Urothelium cell line (cell line): ENCODE results near the gene PLCB3.

Experiments
- DNase-seq: peaks from one replicate; pipeline ENCODE4 v3.0.0; 2011; ENCODE audit warnings: low spot score, mixed read lengths
- FAIRE-seq: peaks from 2 replicates; lab custom pipeline; 2011; peaks lifted over from hg19 to GRCh38; lab: Jason Lieb, UNC

PLCB3 gene

GRCh38 chr11:64251016-64251752, at the start of gene PLCB3:
Gene PLCB3, plus strand, starts transcription at chr11:64251530. Its CDS starts 120 bp downstream, at chr11:64251650.
- FAIRE-seq, result no peak

GRCh38 chr11:64201543-64201942, 49.8 kb upstream of the PLCB3 start:
- DNase-seq (no peak), FAIRE-seq (no peak)

More at GRCh38 chr11:64251016-64251752, at the start of gene PLCB3:
- peak; percentile 85 for DNase-seq

GRCh38 chr11:64202992-64203391, 48.3 kb upstream of the PLCB3 start:
- DNase-seq (no peak), FAIRE-seq (no peak)

- no peak for FAIRE-seq
- no peak for DNase-seq
These were observed 47.8 kb upstream of the PLCB3 start for GRCh38 chr11:64203421-64204079.

- DNase-seq (no peak), FAIRE-seq (no peak)
These were observed 47.3 kb upstream of the PLCB3 start for GRCh38 chr11:64204080-64204440.

- FAIRE-seq (no peak), DNase-seq (peak; percentile 82)
These were observed 46.8 kb upstream of the PLCB3 start for GRCh38 chr11:64204464-64204989.

- FAIRE-seq (no peak), DNase-seq (no peak)
These were observed 44.7 kb upstream of the PLCB3 start, which contains the start of gene FERMT3 for GRCh38 chr11:64206457-64207255. Gene FERMT3, plus strand, starts transcription at chr11:64206721. Its CDS starts 644 bp downstream, at chr11:64207365.

GRCh38 chr11:64207256-64208085, 43.9 kb upstream of the PLCB3 start:
- FAIRE-seq, result no peak
- DNase-seq, result no peak

GRCh38 chr11:64208086-64208795, 43.1 kb upstream of the PLCB3 start:
- DNase-seq (no peak), FAIRE-seq (no peak)

- FAIRE-seq, result no peak
These were observed 42.4 kb upstream of the PLCB3 start for GRCh38 chr11:64208796-64209562.

GRCh38 chr11:64209563-64209843, 41.8 kb upstream of the PLCB3 start:
- DNase-seq (no peak), FAIRE-seq (no peak)

More at GRCh38 chr11:64208796-64209562, 42.4 kb upstream of the PLCB3 start:
- DNase-seq, result no peak

- FAIRE-seq (no peak), DNase-seq (no peak)
These were observed 40.9 kb upstream of the PLCB3 start for GRCh38 chr11:64210301-64211020.

- FAIRE-seq, result no peak
- DNase-seq, result no peak
These were observed 40.0 kb upstream of the PLCB3 start for GRCh38 chr11:64211181-64211872.

- DNase-seq (no peak), FAIRE-seq (no peak)
These were observed 34.5 kb upstream of the PLCB3 start for GRCh38 chr11:64216879-64217278.

GRCh38 chr11:64218628-64219353, 32.5 kb upstream of the PLCB3 start:
- DNase-seq, result no peak
- FAIRE-seq, result no peak

- no peak for FAIRE-seq
These were observed 32.0 kb upstream of the PLCB3 start for GRCh38 chr11:64219354-64219684.

GRCh38 chr11:64219755-64220154, 31.6 kb upstream of the PLCB3 start:
- FAIRE-seq (no peak), DNase-seq (no peak)

More at GRCh38 chr11:64219354-64219684, 32.0 kb upstream of the PLCB3 start:
- no peak for DNase-seq
